Testis (tissue), 3 donors: Measurements from ENCODE around the gene SLC25A11. TPM values are rescaled to one million over a fixed set of nuclear protein-coding genes. Genes with fewer than 3 reads are reported as not detected.

Experiments
- DNase-seq: peaks from one replicate; pipeline ENCODE4 v3.0.0-alpha.2; 2019
- H3K27ac ChIP-seq, 2 donors: fragments of 200-600 bp; sonication (generic); one replicate each; pipeline ENCODE4 v1.5.1; 2019
- H3K27me3 ChIP-seq: fragments of 200-600 bp; sonication (generic); one replicate; pipeline ENCODE4 v1.5.1; 2019
- H3K36me3 ChIP-seq: fragments of 200-600 bp; sonication (generic); one replicate; pipeline ENCODE4 v1.5.1; 2017; ENCODE audit warnings: low read depth; ENCODE audit errors: missing control alignments
- H3K4me1 ChIP-seq: fragments of 200-600 bp; sonication (generic); one replicate; pipeline ENCODE4 v1.5.1; 2019
- H3K4me3 ChIP-seq, 2 donors: fragments of 200-600 bp; sonication (generic); one replicate each; pipeline ENCODE4 v1.5.1; 2017 to 2019
- H3K9me3 ChIP-seq: fragments of 200-600 bp; sonication (generic); one replicate; pipeline ENCODE4 v1.5.1; 2017
- POLR2A ChIP-seq: fragments of 450-650 bp; IDR thresholded peaks from one replicate; pipeline ENCODE4 v1.6.1; 2017; ENCODE audit warnings: antibody characterized with exemption, mild to moderate bottlenecking, moderate library complexity
- WGBS, 2 donors: methylation state at CpG; one replicate each; pipeline ENCODE4 v1.1.5; 2018; 5-methylcytosine and 5-hydroxymethylcytosine counted together
- intact Hi-C: fragments of 100-400 bp; cut with DNase I; formaldehyde crosslinking; loops from one replicate; pipeline ENCODE4 v1.15.1; 2023; ENCODE audit warnings: low total_unique reads
- polyA plus RNA-seq: library from polyadenylated mRNA; stranded (reverse); fragments of 350-450 nt; fragmentation: Illumina TruSeq; extraction: RNeasy Lipid Tissue Mini Kit (QIAGEN cat#74804); gene quantifications from one replicate; pipeline ENCODE4 v1.2.3, GENCODE V29; 2014; ENCODE audit warnings: low read depth, low replicate concordance; ENCODE audit not compliant: insufficient read depth
- total RNA-seq, 2 donors: library from RNA; depleted of rRNA; stranded (reverse); fragments of >200 nt; gene quantifications; one replicate each; pipeline ENCODE4 v1.2.3, GENCODE V29; 2016
- TF ChIP-seq, protein P1 (sequence below), 3 experiments: fragments of 450-650 bp in 2 of 3; fragments of 200-600 bp in 1 of 3; sonication (generic) in 1 of 3; IDR thresholded peaks; one replicate each; pipeline ENCODE4 v1.5.1; 2016 to 2019; ENCODE audit warnings: antibody characterized with exemption in 3 of 3, mild to moderate bottlenecking in 2 of 3, moderate library complexity in 1 of 3

Gene SLC25A11
- total and polyA plus RNA-seq, 3 donors from 2014 or later = 23.7 to 25.9 (median 24.3) TPM

DNA sequence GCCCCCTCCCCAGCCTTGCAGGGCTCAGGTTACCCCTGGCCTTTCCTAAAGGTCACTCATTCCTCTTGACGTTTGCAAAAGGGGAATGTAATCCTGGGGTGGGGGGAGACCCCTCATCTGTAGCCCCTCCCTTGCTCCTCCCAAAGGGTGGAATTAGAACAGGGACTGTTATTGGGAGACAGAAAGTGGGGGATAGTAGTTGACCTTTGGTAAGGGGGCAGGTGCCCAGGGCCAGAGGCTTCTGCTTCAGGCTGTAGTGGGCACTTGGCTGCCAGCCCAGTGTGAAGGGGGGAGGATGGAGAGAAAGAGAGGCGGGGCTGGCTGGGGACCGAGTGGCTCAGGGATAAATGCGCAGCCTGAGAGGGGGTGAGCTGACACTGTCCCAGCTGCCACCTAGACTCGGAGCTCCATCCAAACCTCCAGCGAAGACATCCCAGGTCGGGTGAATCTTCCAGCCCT, 10.9 kb upstream of the SLC25A11 start, which contains the start of gene ENO3:
TSS of gene ENO3 (plus strand) at position 374 of the 459 bp plus-strand sequence. CDS start 711 bp downstream, outside the sequence.
- intact Hi-C loops = no loop called here
- H3K4me1 ChIP-seq = peaks cover 14% of the 10 kb centered on the region
- 30 to 31% methylated on average over 7 of the region's 7 CpGs for WGBS, 2 donors
- H3K9me3 ChIP-seq = no peaks in the 10 kb centered on the region
- H3K27ac ChIP-seq = peak within 1 kb of the TSS in 1 of 2 donors; percentile 91
- DNase-seq = no peak
- H3K4me3 ChIP-seq = peak within 1 kb of the TSS; percentile 90 to 99
- TF ChIP-seq, protein P1, sequence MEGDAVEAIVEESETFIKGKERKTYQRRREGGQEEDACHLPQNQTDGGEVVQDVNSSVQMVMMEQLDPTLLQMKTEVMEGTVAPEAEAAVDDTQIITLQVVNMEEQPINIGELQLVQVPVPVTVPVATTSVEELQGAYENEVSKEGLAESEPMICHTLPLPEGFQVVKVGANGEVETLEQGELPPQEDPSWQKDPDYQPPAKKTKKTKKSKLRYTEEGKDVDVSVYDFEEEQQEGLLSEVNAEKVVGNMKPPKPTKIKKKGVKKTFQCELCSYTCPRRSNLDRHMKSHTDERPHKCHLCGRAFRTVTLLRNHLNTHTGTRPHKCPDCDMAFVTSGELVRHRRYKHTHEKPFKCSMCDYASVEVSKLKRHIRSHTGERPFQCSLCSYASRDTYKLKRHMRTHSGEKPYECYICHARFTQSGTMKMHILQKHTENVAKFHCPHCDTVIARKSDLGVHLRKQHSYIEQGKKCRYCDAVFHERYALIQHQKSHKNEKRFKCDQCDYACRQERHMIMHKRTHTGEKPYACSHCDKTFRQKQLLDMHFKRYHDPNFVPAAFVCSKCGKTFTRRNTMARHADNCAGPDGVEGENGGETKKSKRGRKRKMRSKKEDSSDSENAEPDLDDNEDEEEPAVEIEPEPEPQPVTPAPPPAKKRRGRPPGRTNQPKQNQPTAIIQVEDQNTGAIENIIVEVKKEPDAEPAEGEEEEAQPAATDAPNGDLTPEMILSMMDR (IDR thresholded peaks at IDR 0.05) = no peak
- TF ChIP-seq POLR2A = no peak
- no peaks in the 10 kb centered on the region for H3K27me3 ChIP-seq
- no peaks in the 10 kb centered on the region for H3K36me3 ChIP-seq

DNA sequence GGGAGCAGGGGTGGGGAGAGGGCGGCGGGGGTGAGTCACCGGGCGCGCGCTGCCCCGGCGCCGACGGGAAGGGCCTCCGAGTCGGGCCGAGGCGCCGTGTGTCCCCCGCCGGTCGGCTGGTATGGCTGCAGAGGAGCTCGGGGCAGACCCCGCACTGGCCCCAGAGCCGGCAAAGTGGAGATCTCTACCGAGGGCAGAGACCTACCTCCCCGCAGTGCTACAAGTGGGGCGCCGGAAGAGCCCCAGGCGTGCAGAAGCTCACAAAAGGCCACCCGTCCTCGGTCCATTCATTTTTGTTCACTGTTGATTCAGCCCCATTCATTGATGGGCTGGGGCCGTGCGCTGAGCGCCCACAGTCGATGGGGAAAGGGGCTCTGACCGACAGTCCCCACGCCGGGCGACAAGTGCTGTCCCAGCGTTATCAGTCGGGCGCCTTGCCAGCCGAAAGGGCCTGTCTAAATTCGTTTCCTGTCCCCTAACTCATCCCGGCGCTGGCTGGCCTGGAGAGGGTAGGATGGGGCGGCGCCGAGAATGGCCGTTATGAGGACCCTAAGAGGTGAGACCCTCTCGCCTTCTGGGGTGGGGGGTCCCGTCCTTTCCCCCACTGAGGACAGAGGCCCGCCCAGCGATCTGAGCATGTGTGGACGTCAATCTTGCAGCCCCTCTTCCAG, 10.4 kb upstream of the SLC25A11 start:
- Histone ChIP-seq H3K4me1 (peaks cover 17% of the 10 kb centered on the region), H3K4me3 (peak overlapping the region; percentile 90 to 99), H3K27me3 (no peaks in the 10 kb centered on the region), H3K9me3 (no peaks in the 10 kb centered on the region), H3K27ac (peak overlapping the region in 1 of 2 donors; percentile 91), H3K36me3 (no peaks in the 10 kb centered on the region)
- 11 to 20% methylated on average over 19 to 26 of the region's 52 CpGs for WGBS, 2 donors
- intact Hi-C loops = no loop called here
- no peak for TF ChIP-seq POLR2A
- TF ChIP-seq, protein P1 (IDR thresholded peaks at IDR 0.05) = no peak
- no peak for DNase-seq

- Histone ChIP-seq H3K9me3 (no peaks in the 10 kb centered on the region), H3K4me3 (peak overlapping the region; percentile 90 to 99), H3K27me3 (no peaks in the 10 kb centered on the region), H3K36me3 (no peaks in the 10 kb centered on the region), H3K27ac (peak overlapping the region; percentile 82 to 91), H3K4me1 (peaks cover 20% of the 10 kb centered on the region)
- WGBS, 2 donors = 0 to 2% methylated on average over 10 to 55 of the region's 75 CpGs
- TF ChIP-seq POLR2A = no peak
- TF ChIP-seq, protein P1 (IDR thresholded peaks at IDR 0.05) = no peak
- DNase-seq = peak; percentile 70
- intact Hi-C loops = no loop called here
Measured at GRCh38 chr17:4949321-4950074, 9.7 kb upstream of the SLC25A11 start.

GRCh38 chr17:4948931-4949320, 9.1 kb upstream of the SLC25A11 start:
- intact Hi-C loops = no loop called here
- H3K36me3 ChIP-seq = no peaks in the 10 kb centered on the region
- H3K4me3 ChIP-seq = peak overlapping the region; percentile 90 to 99
- H3K27me3 ChIP-seq = no peaks in the 10 kb centered on the region
- TF ChIP-seq POLR2A = no peak
- TF ChIP-seq, protein P1 (IDR thresholded peaks at IDR 0.05) = no peak
- H3K9me3 ChIP-seq = no peaks in the 10 kb centered on the region
- WGBS, 2 donors = 0 to 1% methylated on average over 19 to 40 of the region's 40 CpGs
- peak; percentile 76 for DNase-seq
- H3K4me1 ChIP-seq = peaks cover 20% of the 10 kb centered on the region
- H3K27ac ChIP-seq = peak overlapping the region; percentile 82 to 91
